Measurements from ENCODE around the gene SMAD4.

DNA sequence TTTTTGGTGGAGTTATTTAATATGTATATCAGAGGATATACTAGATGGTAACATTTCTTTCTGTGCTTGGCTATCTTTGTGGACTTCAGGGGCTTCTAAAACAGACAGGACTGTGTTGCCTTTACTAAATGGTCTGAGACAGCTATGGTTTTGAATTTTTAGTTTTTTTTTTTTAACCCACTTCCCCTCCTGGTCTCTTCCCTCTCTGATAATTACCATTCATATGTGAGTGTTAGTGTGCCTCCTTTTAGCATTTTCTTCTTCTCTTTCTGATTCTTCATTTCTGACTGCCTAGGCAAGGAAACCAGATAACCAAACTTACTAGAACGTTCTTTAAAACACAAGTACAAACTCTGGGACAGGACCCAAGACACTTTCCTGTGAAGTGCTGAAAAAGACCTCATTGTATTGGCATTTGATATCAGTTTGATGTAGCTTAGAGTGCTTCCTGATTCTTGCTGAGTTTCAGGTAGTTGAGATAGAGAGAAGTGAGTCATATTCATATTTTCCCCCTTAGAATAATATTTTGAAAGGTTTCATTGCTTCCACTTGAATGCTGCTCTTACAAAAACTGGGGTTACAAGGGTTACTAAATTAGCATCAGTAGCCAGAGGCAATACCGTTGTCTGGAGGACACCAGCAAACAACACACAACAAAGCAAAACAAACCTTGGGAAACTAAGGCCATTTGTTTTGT lies 52.7 kb downstream of the SMAD4 start:
- TF ChIP-seq JUNB (CRISPR knock-in tag; IDR thresholded peaks at IDR 0.05; ENCODE audit: borderline replicate concordance) (no peak), CHD4 (IDR thresholded peaks at IDR 0.05; ENCODE audit: borderline replicate concordance, low read length) (no peak), ZBTB40 (IDR thresholded peaks at IDR 0.05) (no peak), ZBTB40 (CRISPR knock-in tag; IDR thresholded peaks at IDR 0.05) (no peak), POLR2A (IDR thresholded peaks at IDR 0.05; ENCODE audit: insufficient read depth in 1 of 2, low read depth in 2 of 2, low read length in 2 of 2) (no peak), KLF11 (CRISPR knock-in tag; IDR thresholded peaks at IDR 0.05) (no peak), ZNF382 (CRISPR knock-in tag; IDR thresholded peaks at IDR 0.05; ENCODE audit: borderline replicate concordance) (no peak), ADNP (CRISPR knock-in tag; IDR thresholded peaks at IDR 0.05) (no peak)
- TF ChIP-seq, protein P1, sequence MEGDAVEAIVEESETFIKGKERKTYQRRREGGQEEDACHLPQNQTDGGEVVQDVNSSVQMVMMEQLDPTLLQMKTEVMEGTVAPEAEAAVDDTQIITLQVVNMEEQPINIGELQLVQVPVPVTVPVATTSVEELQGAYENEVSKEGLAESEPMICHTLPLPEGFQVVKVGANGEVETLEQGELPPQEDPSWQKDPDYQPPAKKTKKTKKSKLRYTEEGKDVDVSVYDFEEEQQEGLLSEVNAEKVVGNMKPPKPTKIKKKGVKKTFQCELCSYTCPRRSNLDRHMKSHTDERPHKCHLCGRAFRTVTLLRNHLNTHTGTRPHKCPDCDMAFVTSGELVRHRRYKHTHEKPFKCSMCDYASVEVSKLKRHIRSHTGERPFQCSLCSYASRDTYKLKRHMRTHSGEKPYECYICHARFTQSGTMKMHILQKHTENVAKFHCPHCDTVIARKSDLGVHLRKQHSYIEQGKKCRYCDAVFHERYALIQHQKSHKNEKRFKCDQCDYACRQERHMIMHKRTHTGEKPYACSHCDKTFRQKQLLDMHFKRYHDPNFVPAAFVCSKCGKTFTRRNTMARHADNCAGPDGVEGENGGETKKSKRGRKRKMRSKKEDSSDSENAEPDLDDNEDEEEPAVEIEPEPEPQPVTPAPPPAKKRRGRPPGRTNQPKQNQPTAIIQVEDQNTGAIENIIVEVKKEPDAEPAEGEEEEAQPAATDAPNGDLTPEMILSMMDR (CRISPR knock-in tag; IDR thresholded peaks at IDR 0.05): no peak
